ENCODE results near the gene NIPA2.

DNA sequence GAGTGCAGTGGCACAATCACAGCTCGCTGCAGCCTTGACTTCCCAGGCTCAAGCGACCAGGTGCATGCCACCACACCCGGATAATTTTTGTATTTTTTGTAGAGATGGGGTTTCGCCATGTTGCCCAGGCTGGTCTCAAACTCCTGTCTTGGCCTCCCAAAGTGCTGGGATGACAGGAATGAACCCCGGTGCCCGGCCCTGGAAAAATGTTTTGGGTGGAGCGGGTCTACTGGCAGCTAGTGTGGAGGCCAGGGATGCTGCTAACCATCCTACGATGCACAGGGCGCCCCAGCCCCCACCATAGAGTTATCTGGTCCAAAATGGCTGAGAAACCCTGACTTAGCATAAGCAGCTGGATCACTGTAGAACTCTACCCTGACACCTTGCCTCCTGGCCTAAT is 35.4 kb downstream of the NIPA2 start:
- TF ChIP-seq, protein P1, sequence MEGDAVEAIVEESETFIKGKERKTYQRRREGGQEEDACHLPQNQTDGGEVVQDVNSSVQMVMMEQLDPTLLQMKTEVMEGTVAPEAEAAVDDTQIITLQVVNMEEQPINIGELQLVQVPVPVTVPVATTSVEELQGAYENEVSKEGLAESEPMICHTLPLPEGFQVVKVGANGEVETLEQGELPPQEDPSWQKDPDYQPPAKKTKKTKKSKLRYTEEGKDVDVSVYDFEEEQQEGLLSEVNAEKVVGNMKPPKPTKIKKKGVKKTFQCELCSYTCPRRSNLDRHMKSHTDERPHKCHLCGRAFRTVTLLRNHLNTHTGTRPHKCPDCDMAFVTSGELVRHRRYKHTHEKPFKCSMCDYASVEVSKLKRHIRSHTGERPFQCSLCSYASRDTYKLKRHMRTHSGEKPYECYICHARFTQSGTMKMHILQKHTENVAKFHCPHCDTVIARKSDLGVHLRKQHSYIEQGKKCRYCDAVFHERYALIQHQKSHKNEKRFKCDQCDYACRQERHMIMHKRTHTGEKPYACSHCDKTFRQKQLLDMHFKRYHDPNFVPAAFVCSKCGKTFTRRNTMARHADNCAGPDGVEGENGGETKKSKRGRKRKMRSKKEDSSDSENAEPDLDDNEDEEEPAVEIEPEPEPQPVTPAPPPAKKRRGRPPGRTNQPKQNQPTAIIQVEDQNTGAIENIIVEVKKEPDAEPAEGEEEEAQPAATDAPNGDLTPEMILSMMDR (IDR thresholded peaks at IDR 0.05), result no peak
- no peak for TF ChIP-seq EP300 (IDR thresholded peaks at IDR 0.05; ENCODE audit: low read depth)

Measured in transverse colon (tissue), 3 donors.